ENCODE measurements around the gene C19orf38.

The C19orf38 gene

GRCh38 chr19:10848230-10848856, at the start of gene C19orf38:
TSS of gene C19orf38 (plus strand) at chr19:10848415. CDS start at chr19:10848509, 94 bp downstream.
- DNase-seq (ENCODE audit: low read depth in 2 of 2): no peak

GRCh38 chr19:10800488-10800887, 47.7 kb upstream of the C19orf38 start:
- DNase-seq (ENCODE audit: low read depth in 2 of 2): no peak

- DNase-seq (ENCODE audit: low read depth in 2 of 2): no peak
Observed at GRCh38 chr19:10802479-10802878, 45.7 kb upstream of the C19orf38 start.

- no peak for DNase-seq (ENCODE audit: low read depth in 2 of 2)
Observed at GRCh38 chr19:10803252-10803651, 45.0 kb upstream of the C19orf38 start.

GRCh38 chr19:10805065-10805757, 43.0 kb upstream of the C19orf38 start:
- no peak for DNase-seq (ENCODE audit: low read depth in 2 of 2)

GRCh38 chr19:10805758-10806247, 42.4 kb upstream of the C19orf38 start:
- DNase-seq (ENCODE audit: low read depth in 2 of 2): no peak

GRCh38 chr19:10808937-10809649, 39.1 kb upstream of the C19orf38 start:
- DNase-seq (ENCODE audit: low read depth in 2 of 2): no peak

- no peak for DNase-seq (ENCODE audit: low read depth in 2 of 2)
Observed at GRCh38 chr19:10809651-10810285, 38.4 kb upstream of the C19orf38 start.

- no peak for DNase-seq (ENCODE audit: low read depth in 2 of 2)
Observed at GRCh38 chr19:10811391-10812111, 36.7 kb upstream of the C19orf38 start.

GRCh38 chr19:10812196-10812595, 36.0 kb upstream of the C19orf38 start:
- DNase-seq (ENCODE audit: low read depth in 2 of 2): no peak

GRCh38 chr19:10812902-10813404, 35.3 kb upstream of the C19orf38 start:
- DNase-seq (ENCODE audit: low read depth in 2 of 2): no peak

GRCh38 chr19:10815007-10815536, 33.1 kb upstream of the C19orf38 start:
- no peak for DNase-seq (ENCODE audit: low read depth in 2 of 2)

GRCh38 chr19:10815969-10816644, 32.1 kb upstream of the C19orf38 start:
- no peak for DNase-seq (ENCODE audit: low read depth in 2 of 2)

- no peak for DNase-seq (ENCODE audit: low read depth in 2 of 2)
Observed at GRCh38 chr19:10816691-10817090, 31.5 kb upstream of the C19orf38 start.

- DNase-seq (ENCODE audit: low read depth in 2 of 2): no peak
Observed at GRCh38 chr19:10817291-10818038, 30.8 kb upstream of the C19orf38 start.

GRCh38 chr19:10818301-10819123, 29.7 kb upstream of the C19orf38 start:
- DNase-seq (ENCODE audit: low read depth in 2 of 2): no peak

GRCh38 chr19:10819124-10820060, 28.8 kb upstream of the C19orf38 start:
- DNase-seq (ENCODE audit: low read depth in 2 of 2): no peak

- DNase-seq (ENCODE audit: low read depth in 2 of 2): no peak
Observed at GRCh38 chr19:10820173-10820572, 28.0 kb upstream of the C19orf38 start.

Measured in stimulated activated CD8-positive, alpha-beta memory T cell treated with anti-CD3 and anti-CD28 coated beads, Interleukin-7, amount 100 ng/mL, for 1 hour (primary cell).